GM18873 (cell line): Measurements from ENCODE around the gene DNAJC10.

Experiments
- ATAC-seq: cut with Tn5 transposase; IDR thresholded peaks from one replicate; pipeline ENCODE4 v1.9.1; 2021; ENCODE audit warnings: mild to moderate bottlenecking, moderate library complexity, moderate number of reproducible peaks; ENCODE audit not compliant: unreplicated experiment, low FRiP score

Gene DNAJC10

GRCh38 chr2:182831921-182832320 is 115.9 kb downstream of the DNAJC10 start:
- no peak for ATAC-seq

- no peak for ATAC-seq
These were observed 117.2 kb downstream of the DNAJC10 start for GRCh38 chr2:182833084-182833854.

GRCh38 chr2:182834293-182834692 is 118.2 kb downstream of the DNAJC10 start:
- ATAC-seq: no peak

- ATAC-seq: no peak
These were observed 120.4 kb downstream of the DNAJC10 start for GRCh38 chr2:182836451-182836850.
